Omental fat pad (tissue), 4 donors: ENCODE data around the gene HMG20A. TPM values are rescaled to one million over a fixed set of nuclear protein-coding genes. Genes with fewer than 3 reads are reported as not detected.

ENCODE experiments used
- ATAC-seq: fragments of 150-250 bp; one replicate; pipeline ENCODE4 v1.9.1; 2016; ENCODE audit warnings: mild to moderate bottlenecking, moderate library complexity; ENCODE audit not compliant: low FRiP score
- DNase-seq: peaks from one replicate; pipeline ENCODE4 v3.0.0-alpha.2; 2019; ENCODE audit warnings: low spot score
- CTCF ChIP-seq, 3 donors: fragments of 450-650 bp; IDR thresholded peaks; one replicate each; pipeline ENCODE4 v1.5.1; 2016 to 2017; ENCODE audit warnings: antibody characterized with exemption in 3 of 3, mild to moderate bottlenecking in 3 of 3, moderate library complexity in 2 of 3
- total RNA-seq, 4 donors: library from RNA; depleted of rRNA; stranded (reverse); fragments of >200 nt; gene quantifications; one replicate each; pipeline ENCODE4 v1.1.0, GENCODE V29; 2016

HMG20A gene
- total RNA-seq, 4 donors from 2014 or later, result 20.2 to 58.3 (median 31.2) TPM

GRCh38 chr15:77502379-77503095 lies 81.8 kb downstream of the HMG20A start:
- no peak for DNase-seq
- ATAC-seq, result no peak
- TF ChIP-seq CTCF (IDR thresholded peaks at IDR 0.05), result no peak

GRCh38 chr15:77503240-77503639 lies 82.6 kb downstream of the HMG20A start:
- no peak for ATAC-seq
- TF ChIP-seq CTCF (IDR thresholded peaks at IDR 0.05), result no peak
- DNase-seq, result no peak

GRCh38 chr15:77503764-77504163 lies 83.1 kb downstream of the HMG20A start:
- no peak for DNase-seq

GRCh38 chr15:77504306-77504705 lies 83.6 kb downstream of the HMG20A start:
- no peak for DNase-seq
- ATAC-seq, result no peak

More at GRCh38 chr15:77503764-77504163, 83.1 kb downstream of the HMG20A start:
- no peak for ATAC-seq
- no peak for TF ChIP-seq CTCF (IDR thresholded peaks at IDR 0.05)

GRCh38 chr15:77504871-77505270 lies 84.2 kb downstream of the HMG20A start:
- DNase-seq (no peak), ATAC-seq (no peak)
- TF ChIP-seq CTCF (IDR thresholded peaks at IDR 0.05), result no peak

More at GRCh38 chr15:77504306-77504705, 83.6 kb downstream of the HMG20A start:
- no peak for TF ChIP-seq CTCF (IDR thresholded peaks at IDR 0.05)

- no peak for ATAC-seq
- TF ChIP-seq CTCF (IDR thresholded peaks at IDR 0.05), result no peak
- DNase-seq, result no peak
These were observed 84.9 kb downstream of the HMG20A start for GRCh38 chr15:77505556-77505955.
